GM21447 (cell line): ENCODE results near the gene CHERP.

Experiments
- ATAC-seq: cut with Tn5 transposase; IDR thresholded peaks from one replicate; pipeline ENCODE4 v1.9.1; 2021; ENCODE audit not compliant: unreplicated experiment

Gene CHERP

GRCh38 chr19:16542045-16542909 lies at the start of gene CHERP:
Gene CHERP, minus strand, starts transcription at chr19:16542437. Its CDS starts 59 bp downstream, at chr19:16542378.
- ATAC-seq: peak; percentile 67

DNA sequence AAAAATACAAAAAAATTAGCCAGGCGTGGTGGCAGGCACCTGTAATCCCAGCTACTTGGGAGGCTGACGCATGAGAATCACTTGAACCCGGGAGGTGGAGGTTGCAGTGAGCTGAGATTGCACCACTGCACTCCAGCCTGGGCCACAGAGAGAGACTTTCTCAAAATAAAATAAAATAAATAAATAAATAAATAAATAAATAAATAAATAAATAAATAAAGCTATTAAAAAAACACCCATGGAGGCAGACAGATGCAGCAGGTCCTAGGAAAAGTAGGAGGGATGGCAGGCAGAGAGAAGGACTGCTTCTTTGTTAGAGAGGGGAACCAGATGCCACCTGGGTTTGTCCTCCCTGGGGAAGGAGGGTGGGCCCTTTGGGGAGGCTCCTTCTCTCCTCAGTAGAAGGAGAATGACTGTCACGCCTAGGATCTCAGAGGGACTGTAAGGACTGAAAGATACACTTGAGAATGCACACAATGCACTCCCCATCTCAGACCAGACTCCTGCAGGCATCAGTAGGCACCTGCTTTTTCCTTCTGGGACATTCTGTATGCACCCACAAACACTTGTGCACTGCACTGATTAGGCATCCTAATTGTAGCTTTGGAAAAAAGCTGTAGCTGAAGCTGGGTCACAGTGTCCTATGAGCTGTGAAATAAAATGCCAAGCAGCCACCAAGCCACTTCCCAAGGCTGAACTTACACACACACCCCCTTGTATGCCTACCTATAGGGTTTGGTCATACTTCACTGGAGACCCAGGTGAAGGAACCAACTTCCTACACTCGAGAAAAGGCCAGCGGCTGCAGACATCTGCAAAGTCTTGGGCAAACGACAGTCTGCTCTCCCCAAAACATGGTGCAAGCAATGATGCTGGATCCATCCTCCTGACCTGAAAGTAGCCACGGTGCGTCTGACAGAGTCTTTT lies 48.9 kb upstream of the CHERP start:
- ATAC-seq: no peak

- no peak for ATAC-seq
These were observed 47.7 kb upstream of the CHERP start for GRCh38 chr19:16589917-16590316.

DNA sequence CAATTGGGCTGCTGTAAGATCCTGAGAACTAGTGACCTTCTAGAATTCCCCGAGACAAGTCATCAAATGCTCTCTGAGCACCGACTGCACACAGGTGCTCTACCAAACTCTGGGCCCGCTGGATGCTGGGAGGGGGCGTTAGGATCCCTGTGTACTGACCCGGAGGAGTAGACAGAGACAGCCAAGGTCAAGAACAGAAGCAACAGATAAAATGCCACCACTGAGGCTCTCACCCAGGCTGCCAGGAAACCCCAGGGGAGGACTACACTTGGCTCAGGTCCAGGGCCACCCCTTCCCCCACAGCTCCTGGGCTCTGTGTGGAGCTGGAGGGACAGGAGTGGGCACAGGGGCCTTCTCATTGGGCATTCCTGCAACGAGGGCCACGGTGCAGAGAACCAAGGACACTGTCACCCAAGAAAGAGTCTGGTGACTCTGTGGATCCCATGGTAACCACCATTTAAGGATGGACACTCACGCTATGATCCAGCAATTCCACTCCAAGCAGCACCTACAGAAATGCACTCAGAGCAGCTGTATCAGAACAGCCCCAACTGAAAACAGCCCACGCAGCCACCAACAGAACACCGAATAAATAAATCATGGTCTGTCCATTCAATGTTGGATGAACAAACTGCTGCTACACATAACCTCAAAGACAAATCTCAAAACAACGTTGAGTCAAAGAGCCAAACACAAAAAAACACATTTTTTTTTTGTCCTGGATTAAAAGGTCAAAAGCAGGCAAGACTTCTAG lies 46.8 kb upstream of the CHERP start:
- ATAC-seq: peak; percentile 6

- peak; percentile 45 for ATAC-seq
These were observed 45.9 kb upstream of the CHERP start for GRCh38 chr19:16587833-16588823.

- no peak for ATAC-seq
These were observed 45.0 kb upstream of the CHERP start for GRCh38 chr19:16586991-16587832.

- ATAC-seq: no peak
These were observed 44.2 kb upstream of the CHERP start for GRCh38 chr19:16586477-16586871.

DNA sequence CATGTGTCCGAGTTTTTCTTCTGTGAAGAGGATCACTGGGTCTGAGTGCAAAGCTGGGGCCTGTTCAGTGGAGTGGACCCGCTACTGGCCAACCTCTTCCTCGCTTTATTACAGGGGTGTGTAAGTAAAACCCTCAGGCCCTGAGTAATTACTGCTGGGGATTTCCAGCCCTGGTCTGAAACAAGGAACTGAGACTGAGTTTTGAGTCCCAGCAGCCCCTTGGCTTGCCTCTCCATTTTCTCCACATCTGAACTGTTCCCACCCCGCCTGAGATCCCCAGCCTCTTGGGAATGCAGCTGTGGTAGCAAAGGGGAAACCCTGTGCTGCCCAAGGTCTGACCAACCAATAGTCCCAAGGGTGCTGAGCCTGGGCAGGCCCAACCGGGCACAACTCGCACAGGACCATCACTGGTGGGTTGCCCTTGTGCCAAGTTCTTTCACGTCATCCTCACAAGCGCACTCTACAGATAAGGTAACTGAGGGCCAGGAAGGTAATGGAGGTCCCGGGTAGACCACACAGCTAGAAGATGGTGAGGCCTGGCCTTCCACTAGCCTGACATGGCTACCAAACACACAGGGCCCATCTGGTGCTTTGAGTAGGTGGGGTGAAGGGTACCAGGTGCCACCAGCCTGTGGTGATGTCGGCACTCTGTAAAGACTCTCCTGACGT lies 43.7 kb upstream of the CHERP start:
- peak; percentile 29 for ATAC-seq

GRCh38 chr19:16585094-16585801 lies 43.0 kb upstream of the CHERP start:
- no peak for ATAC-seq

GRCh38 chr19:16584248-16585093 lies 42.2 kb upstream of the CHERP start:
- peak; percentile 41 for ATAC-seq

- ATAC-seq: no peak
These were observed 40.4 kb upstream of the CHERP start for GRCh38 chr19:16582486-16583261.

DNA sequence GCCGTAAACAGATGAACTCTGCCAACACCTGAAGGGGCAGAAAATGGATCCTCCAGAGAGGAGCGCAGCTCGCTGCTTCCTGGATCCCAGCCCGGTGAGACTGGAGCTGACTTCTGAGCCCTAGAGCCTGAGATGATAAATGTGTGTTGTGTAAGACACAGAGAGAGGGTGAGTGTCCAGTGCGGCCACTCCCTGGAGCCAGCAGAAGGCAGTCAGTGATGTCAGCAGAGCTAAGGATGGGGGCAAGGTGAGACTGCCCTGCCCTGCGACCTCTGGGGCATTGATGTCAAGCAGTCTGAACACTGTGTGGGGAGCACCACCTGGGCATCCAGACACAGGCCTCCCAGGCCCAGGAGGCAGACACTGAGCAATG lies 39.7 kb upstream of the CHERP start:
- no peak for ATAC-seq

GRCh38 chr19:16581145-16581970 lies 39.1 kb upstream of the CHERP start:
- no peak for ATAC-seq

DNA sequence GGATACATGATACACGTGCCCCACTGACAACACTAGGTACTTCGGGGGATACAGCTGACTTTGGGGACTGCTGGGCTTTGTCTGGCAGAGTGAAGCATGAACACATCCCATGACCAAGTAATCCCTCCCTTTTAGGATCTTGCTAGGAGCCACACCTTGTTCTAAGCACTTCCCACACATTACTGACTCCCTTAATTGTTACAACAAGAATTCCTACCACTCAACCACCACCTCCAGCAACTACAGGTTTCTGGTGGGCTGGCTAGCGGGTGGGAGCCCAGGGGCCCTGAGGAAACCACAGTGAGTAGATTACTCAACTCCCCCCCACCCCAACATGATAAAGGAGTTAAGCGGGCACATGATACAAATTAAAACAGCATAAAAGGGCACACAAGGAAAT lies 37.1 kb upstream of the CHERP start:
- ATAC-seq: no peak

DNA sequence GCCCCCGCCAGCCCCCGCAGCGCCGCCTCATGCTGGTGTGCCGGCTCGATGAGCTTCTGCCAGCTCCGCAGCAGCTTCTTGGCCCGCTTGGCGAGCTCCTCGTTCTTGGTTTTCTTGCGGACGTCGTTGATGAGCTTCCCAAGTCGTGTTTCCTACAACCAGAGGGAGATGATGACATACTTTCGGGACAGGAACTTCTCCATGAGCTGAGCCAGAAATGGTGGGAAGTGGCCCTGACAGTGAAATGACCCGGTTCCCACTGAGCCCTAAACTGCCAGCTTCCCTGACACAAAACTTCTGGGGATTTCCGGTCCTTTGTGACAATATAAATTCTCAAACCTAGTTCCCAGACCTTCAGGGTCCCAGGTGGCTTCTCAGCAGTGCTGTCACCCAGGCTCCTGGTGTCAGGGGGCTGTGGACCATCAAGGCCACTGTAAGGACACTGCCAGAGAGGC lies 35.3 kb upstream of the CHERP start:
- ATAC-seq: no peak
